ENCODE measurements around the gene LRP1-AS.

The LRP1-AS gene

DNA sequence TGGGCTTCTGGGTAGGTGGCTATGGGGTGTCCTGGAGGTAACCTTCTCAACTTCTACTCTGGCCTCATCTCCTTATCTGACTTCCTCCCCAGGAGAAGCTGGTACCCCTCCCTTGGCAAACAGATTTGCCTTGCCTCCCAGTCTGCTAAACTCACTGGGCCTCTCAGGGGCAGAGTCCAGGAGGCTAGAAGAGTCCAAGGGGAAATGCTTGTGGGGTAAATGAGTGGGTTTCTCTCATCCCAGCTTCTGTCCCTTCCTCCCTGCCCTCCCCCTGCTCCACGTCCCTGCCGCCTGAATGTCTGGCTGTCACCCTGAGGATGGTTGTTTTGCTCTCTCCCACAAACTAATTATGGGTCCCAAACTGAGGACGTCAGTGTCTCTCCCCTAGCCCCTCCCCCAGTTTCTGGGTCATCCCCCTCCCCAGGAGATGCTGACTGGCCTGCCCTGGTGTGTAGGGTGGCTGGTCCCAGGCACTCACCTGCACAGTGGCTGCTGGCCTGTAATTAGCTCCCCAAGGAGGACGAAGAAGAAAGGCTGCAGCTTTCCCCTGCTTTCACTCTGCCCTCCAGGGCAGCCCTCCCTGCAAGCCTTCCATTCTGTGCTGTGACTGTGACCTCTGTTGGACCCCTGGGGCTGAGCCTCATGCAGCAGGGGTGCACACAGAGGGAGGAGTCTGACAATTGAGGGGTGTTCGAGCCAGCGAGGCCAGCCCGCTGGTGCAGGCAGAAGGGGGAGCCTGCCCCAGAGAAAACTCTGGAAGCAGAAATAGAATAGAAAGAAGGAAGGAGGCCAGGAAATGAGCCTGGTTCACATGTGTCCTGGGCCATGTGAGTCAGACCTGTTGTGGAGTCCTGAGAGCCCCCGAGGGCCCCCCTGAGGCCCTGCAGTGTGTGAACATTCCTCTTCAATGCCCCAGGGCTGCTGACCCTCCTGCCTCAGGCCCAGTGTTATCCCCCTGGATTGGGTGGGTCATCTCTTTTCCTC is at the start of gene LRP1-AS:
LRP1-AS (minus strand) TSS at position 659 of the 984 bp plus-strand sequence.
- DNase-seq, result no peak
- peaks cover 5% of the 10 kb centered on the region for H3K27me3 Mint-ChIP-seq (ENCODE audit: low read depth, poor library complexity)
- TF ChIP-seq, protein P1, sequence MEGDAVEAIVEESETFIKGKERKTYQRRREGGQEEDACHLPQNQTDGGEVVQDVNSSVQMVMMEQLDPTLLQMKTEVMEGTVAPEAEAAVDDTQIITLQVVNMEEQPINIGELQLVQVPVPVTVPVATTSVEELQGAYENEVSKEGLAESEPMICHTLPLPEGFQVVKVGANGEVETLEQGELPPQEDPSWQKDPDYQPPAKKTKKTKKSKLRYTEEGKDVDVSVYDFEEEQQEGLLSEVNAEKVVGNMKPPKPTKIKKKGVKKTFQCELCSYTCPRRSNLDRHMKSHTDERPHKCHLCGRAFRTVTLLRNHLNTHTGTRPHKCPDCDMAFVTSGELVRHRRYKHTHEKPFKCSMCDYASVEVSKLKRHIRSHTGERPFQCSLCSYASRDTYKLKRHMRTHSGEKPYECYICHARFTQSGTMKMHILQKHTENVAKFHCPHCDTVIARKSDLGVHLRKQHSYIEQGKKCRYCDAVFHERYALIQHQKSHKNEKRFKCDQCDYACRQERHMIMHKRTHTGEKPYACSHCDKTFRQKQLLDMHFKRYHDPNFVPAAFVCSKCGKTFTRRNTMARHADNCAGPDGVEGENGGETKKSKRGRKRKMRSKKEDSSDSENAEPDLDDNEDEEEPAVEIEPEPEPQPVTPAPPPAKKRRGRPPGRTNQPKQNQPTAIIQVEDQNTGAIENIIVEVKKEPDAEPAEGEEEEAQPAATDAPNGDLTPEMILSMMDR (IDR thresholded peaks at IDR 0.05), result no peak
- no peaks in the 10 kb centered on the region for H3K9me3 Mint-ChIP-seq
- peaks cover 55% of the 10 kb centered on the region for H3K36me3 Mint-ChIP-seq (ENCODE audit: low read depth)
- peaks cover 77% of the 10 kb centered on the region for H3K4me1 Mint-ChIP-seq
- H3K4me3 Mint-ChIP-seq, result peak within 1 kb of the TSS; percentile 45
- peak within 1 kb of the TSS; percentile 96 for H3K27ac Mint-ChIP-seq

GRCh38 chr12:57196956-57197355 is 49.5 kb upstream of the LRP1-AS start:
- Mint-ChIP-seq H3K27me3 (ENCODE audit: low read depth, poor library complexity) (no peaks in the 10 kb centered on the region), H3K4me3 (no peak overlapping the region), H3K36me3 (ENCODE audit: low read depth) (peaks cover 55% of the 10 kb centered on the region), H3K27ac (no peak overlapping the region), H3K9me3 (no peaks in the 10 kb centered on the region), H3K4me1 (no peaks in the 10 kb centered on the region)
- TF ChIP-seq, protein P1 (IDR thresholded peaks at IDR 0.05), result no peak
- no peak for DNase-seq

GRCh38 chr12:57196439-57196838 is 49.0 kb upstream of the LRP1-AS start:
- Mint-ChIP-seq H3K27me3 (ENCODE audit: low read depth, poor library complexity) (no peaks in the 10 kb centered on the region), H3K4me1 (no peaks in the 10 kb centered on the region), H3K9me3 (no peaks in the 10 kb centered on the region), H3K27ac (peak overlapping the region; percentile 5), H3K36me3 (ENCODE audit: low read depth) (peaks cover 60% of the 10 kb centered on the region), H3K4me3 (no peak overlapping the region)
- no peak for DNase-seq
- TF ChIP-seq, protein P1 (IDR thresholded peaks at IDR 0.05), result no peak

DNA sequence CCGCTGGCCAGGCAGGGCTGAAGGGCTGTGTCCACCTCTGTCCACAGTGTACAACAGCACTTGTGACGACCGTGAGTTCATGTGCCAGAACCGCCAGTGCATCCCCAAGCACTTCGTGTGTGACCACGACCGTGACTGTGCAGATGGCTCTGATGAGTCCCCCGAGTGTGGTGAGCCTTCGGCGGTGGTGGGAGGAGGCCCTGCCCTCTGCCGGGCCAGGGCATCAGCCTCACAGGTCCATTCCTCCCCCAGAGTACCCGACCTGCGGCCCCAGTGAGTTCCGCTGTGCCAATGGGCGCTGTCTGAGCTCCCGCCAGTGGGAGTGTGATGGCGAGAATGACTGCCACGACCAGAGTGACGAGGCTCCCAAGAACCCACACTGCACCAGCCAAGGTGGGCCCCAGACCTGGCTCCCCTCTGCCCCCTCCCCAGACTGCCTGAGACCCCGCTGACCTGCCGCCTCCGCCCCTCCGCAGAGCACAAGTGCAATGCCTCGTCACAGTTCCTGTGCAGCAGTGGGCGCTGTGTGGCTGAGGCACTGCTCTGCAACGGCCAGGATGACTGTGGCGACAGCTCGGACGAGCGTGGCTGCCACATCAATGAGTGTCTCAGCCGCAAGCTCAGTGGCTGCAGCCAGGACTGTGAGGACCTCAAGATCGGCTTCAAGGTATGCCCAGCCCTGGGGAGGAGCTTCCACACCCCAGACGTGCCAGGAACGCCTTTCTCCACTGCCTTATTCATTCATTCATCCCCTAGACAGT is 48.4 kb upstream of the LRP1-AS start:
- TF ChIP-seq, protein P1 (IDR thresholded peaks at IDR 0.05), result no peak
- Mint-ChIP-seq H3K27me3 (ENCODE audit: low read depth, poor library complexity) (no peaks in the 10 kb centered on the region), H3K4me3 (no peak overlapping the region), H3K36me3 (ENCODE audit: low read depth) (peaks cover 57% of the 10 kb centered on the region), H3K27ac (no peak overlapping the region), H3K4me1 (no peaks in the 10 kb centered on the region), H3K9me3 (no peaks in the 10 kb centered on the region)
- DNase-seq, result no peak

DNA sequence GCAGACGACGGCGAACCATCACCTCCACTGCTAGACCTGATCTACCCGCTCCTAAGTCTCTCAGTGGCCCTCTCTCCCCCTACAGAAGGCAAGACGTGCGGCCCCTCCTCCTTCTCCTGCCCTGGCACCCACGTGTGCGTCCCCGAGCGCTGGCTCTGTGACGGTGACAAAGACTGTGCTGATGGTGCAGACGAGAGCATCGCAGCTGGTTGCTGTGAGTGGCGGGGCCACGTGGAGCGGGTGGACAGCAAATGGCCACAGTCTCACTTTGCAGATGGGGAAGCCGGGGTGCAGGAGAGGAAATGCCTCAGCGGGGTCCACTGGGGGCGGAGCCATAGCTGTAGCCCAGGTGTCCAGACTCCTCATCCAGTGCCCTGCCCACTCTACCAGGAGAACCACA is 47.8 kb upstream of the LRP1-AS start:
- H3K36me3 Mint-ChIP-seq (ENCODE audit: low read depth), result peaks cover 56% of the 10 kb centered on the region
- H3K9me3 Mint-ChIP-seq, result no peaks in the 10 kb centered on the region
- no peak for DNase-seq
- no peak overlapping the region for H3K4me3 Mint-ChIP-seq
- H3K4me1 Mint-ChIP-seq, result no peaks in the 10 kb centered on the region
- H3K27me3 Mint-ChIP-seq (ENCODE audit: low read depth, poor library complexity), result no peaks in the 10 kb centered on the region
- TF ChIP-seq, protein P1 (IDR thresholded peaks at IDR 0.05), result no peak
- H3K27ac Mint-ChIP-seq, result no peak overlapping the region
